Thyroid gland (tissue), 4 donors: ENCODE data around the gene GRAMD1B.

Experiments
- POLR2A ChIP-seq, 2 donors: fragments of 450-650 bp; IDR thresholded peaks; one replicate each; pipeline ENCODE4 v1.6.1; 2017; ENCODE audit warnings: antibody characterized with exemption in 2 of 2, mild to moderate bottlenecking in 2 of 2, moderate library complexity in 1 of 2
- TF ChIP-seq, protein P1 (sequence below), 6 experiments: fragments of 200-600 bp in 3 of 6; fragments of 450-650 bp in 3 of 6; sonication (generic) in 3 of 6; IDR thresholded peaks; one replicate each; pipeline ENCODE4 v1.5.1; 2016 to 2019; ENCODE audit warnings: antibody characterized with exemption in 6 of 6, mild to moderate bottlenecking in 2 of 6, inconsistent platforms in 1 of 6, moderate library complexity in 1 of 6

DNA sequence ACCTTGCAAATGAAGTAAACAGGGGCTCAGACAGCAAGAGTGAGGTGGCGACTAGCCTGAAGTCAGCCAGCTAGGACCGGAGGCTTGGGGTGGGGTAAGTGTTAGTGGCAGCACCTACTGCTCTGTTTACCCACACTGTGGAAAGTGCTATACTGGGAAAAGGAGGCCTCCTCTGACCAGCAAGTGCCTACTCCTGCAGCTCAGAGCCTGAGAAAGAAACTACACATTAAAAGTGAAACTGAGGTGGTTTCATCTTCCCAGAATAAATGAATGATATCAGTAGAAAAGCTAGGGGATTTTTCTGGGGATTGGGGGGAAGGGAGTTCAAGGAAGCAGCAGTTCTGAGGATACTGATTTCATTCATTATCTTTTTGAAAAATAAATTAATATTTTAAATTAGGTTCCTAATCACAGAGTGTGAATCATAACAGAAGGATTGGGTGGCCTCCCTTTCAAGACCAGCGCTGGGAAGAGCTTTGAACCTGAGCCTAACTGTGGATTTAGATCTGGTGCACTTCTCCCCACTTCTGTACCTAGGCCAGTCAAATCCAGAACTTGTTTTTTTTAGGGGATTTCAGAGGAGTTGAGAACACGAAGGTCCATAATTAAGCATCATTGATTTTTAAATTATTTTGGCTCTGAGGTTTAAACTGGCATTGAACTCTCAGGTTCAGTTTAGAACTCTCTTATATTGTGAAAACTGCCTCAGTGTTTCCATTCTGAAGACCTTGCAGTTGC, 48.1 kb upstream of the GRAMD1B start:
- TF ChIP-seq, protein P1, sequence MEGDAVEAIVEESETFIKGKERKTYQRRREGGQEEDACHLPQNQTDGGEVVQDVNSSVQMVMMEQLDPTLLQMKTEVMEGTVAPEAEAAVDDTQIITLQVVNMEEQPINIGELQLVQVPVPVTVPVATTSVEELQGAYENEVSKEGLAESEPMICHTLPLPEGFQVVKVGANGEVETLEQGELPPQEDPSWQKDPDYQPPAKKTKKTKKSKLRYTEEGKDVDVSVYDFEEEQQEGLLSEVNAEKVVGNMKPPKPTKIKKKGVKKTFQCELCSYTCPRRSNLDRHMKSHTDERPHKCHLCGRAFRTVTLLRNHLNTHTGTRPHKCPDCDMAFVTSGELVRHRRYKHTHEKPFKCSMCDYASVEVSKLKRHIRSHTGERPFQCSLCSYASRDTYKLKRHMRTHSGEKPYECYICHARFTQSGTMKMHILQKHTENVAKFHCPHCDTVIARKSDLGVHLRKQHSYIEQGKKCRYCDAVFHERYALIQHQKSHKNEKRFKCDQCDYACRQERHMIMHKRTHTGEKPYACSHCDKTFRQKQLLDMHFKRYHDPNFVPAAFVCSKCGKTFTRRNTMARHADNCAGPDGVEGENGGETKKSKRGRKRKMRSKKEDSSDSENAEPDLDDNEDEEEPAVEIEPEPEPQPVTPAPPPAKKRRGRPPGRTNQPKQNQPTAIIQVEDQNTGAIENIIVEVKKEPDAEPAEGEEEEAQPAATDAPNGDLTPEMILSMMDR (IDR thresholded peaks at IDR 0.05) = no peak
- TF ChIP-seq POLR2A (IDR thresholded peaks at IDR 0.05) = no peak
